GM12878 (cell line): Measurements from ENCODE around the gene SMCO1. TPM values are rescaled to one million over a fixed set of nuclear protein-coding genes. Genes with fewer than 3 reads are reported as not detected.
A peak's percentile ranks its signal among the peaks of the same experiment; 100 is the strongest.

Experiments
- ATAC-seq: fragments of 200-7000 bp; cut with Tn5 transposase; 3 replicates; pipeline ENCODE4 v1.9.1; 2020; ENCODE audit warnings: mild to moderate bottlenecking, moderate library complexity
- BruUV-seq: library from RNA; stranded (reverse); fragments of 400-500 nt; replicated peaks from 2 replicates; lab custom pipeline; 2021; lab: Mats Ljungman, UMichigan
- CTCF ChIA-PET: fragments of 300-600 bp; sonication (Branson Sonifier 250); formaldehyde crosslinking; extraction: SDS; loops from one replicate; lab custom pipeline; 2021; ENCODE audit warnings: inconsistent platforms; lab: Yijun Ruan, JAX
- POLR2A ChIA-PET: fragments of 350-600 bp; formaldehyde crosslinking; extraction: SDS; loops from one replicate; lab custom pipeline; 2021; ENCODE audit warnings: inconsistent platforms; lab: Charles Lee
- RAD21 ChIA-PET: fragments of 300-600 bp; sonication (Branson Sonifier 250); formaldehyde crosslinking; loops from one replicate; lab custom pipeline; 2023; ENCODE audit warnings: antibody characterized with exemption; ENCODE audit not compliant: unreplicated experiment; lab: Charles Lee
- SMC1A ChIA-PET: fragments of 300-600 bp; sonication (Branson Sonifier 250); formaldehyde crosslinking; loops from one replicate; lab custom pipeline; 2023; ENCODE audit not compliant: unreplicated experiment, uncharacterized antibody; lab: Charles Lee
- DNase-seq: peaks from one replicate; pipeline ENCODE4 v3.0.0-alpha.2; 2011; ENCODE audit warnings: low read depth, low spot score
- FAIRE-seq: peaks from 3 replicates; lab custom pipeline; 2011; peaks lifted over from hg19 to GRCh38; lab: Jason Lieb, UNC
- H2AFZ ChIP-seq: 2 replicates; pipeline ENCODE4 v1.6.0; 2011; ENCODE audit warnings: low read depth, low read length, control low read depth; ENCODE audit not compliant: control insufficient read depth
- H3K27ac ChIP-seq: 2 replicates; pipeline ENCODE4 v1.5.1; 2011; ENCODE audit warnings: control low read depth; ENCODE audit not compliant: control insufficient read depth, insufficient read depth
- H3K27me3 ChIP-seq, 2 experiments: replicated peaks in 1 of 2; 2 replicates each; pipeline versions ENCODE4 v1.6.0 to v1.6.1; 2011; ENCODE audit warnings: low read length in 1 of 2; ENCODE audit not compliant: control insufficient read depth in 2 of 2, insufficient read depth in 2 of 2
- H3K36me3 ChIP-seq, 2 experiments: 2 replicates each; pipeline ENCODE4 v1.5.1; 2011; ENCODE audit warnings: low read length in 1 of 2; ENCODE audit not compliant: control insufficient read depth in 2 of 2, insufficient read depth in 2 of 2
- H3K4me1 ChIP-seq: 2 replicates; pipeline ENCODE4 v1.6.1; 2011; ENCODE audit warnings: mild to moderate bottlenecking, low read length, moderate library complexity, mixed read lengths; ENCODE audit not compliant: control insufficient read depth, insufficient read depth
- H3K4me2 ChIP-seq: 2 replicates; pipeline ENCODE4 v1.6.0; 2011; ENCODE audit warnings: control low read depth; ENCODE audit not compliant: control insufficient read depth, insufficient read depth
- H3K4me3 ChIP-seq: fragments of 200-600 bp; sonication (generic); 2 replicates; pipeline ENCODE4 v1.5.1; 2016
- H3K79me2 ChIP-seq: 2 replicates; pipeline ENCODE4 v1.6.0; 2011; ENCODE audit warnings: low read length; ENCODE audit not compliant: control insufficient read depth, insufficient read depth
- H3K9ac ChIP-seq: 2 replicates; pipeline ENCODE4 v1.8.0; 2011; ENCODE audit warnings: low read length, control low read depth, mixed read lengths; ENCODE audit not compliant: control insufficient read depth, insufficient read depth
- H3K9me3 ChIP-seq: replicated peaks from 3 replicates; pipeline ENCODE4 v1.5.1; 2011; ENCODE audit warnings: mild to moderate bottlenecking, low read length; ENCODE audit not compliant: control insufficient read depth, insufficient read depth
- H4K20me1 ChIP-seq: 2 replicates; pipeline ENCODE4 v1.6.0; 2011; ENCODE audit not compliant: control insufficient read depth, insufficient read depth
- CHD4 ChIP-seq: fragments of 200-600 bp; sonication (generic); IDR thresholded peaks from 2 replicates; pipeline ENCODE4 v1.6.1; 2016; ENCODE audit warnings: mild to moderate bottlenecking
- ETV6 ChIP-seq, 2 experiments: fragments of 450-650 bp in 1 of 2; IDR thresholded peaks in 1 of 2; conservative IDR thresholded peaks in 1 of 2; 2 replicates each; pipeline ENCODE4 v1.6.1; 2014; ENCODE audit warnings: antibody characterized with exemption in 1 of 2, borderline replicate concordance in 1 of 2, low read depth in 1 of 2, mild to moderate bottlenecking in 1 of 2, moderate library complexity in 1 of 2
- HDAC2 ChIP-seq: fragments of 200-600 bp; sonication (generic); IDR thresholded peaks from 2 replicates; pipeline ENCODE4 v1.6.1; 2017
- IKZF1 ChIP-seq: fragments of 450-650 bp; conservative IDR thresholded peaks from 2 replicates; pipeline ENCODE4 v1.6.1; 2017; ENCODE audit warnings: antibody characterized with exemption, mild to moderate bottlenecking
- MEF2B ChIP-seq: fragments of 450-650 bp; IDR thresholded peaks from 2 replicates; pipeline ENCODE4 v1.6.1; 2018; ENCODE audit warnings: mild to moderate bottlenecking, moderate library complexity; ENCODE audit not compliant: partially characterized antibody, poor library complexity, severe bottlenecking
- MYC ChIP-seq: IDR thresholded peaks from 2 replicates; pipeline ENCODE4 v1.6.1; 2011; ENCODE audit warnings: mild to moderate bottlenecking, low read length, moderate library complexity, inconsistent platforms; ENCODE audit not compliant: insufficient read depth, insufficient replicate concordance, insufficient read length, severe bottlenecking
- NFXL1 ChIP-seq: fragments of 450-650 bp; IDR thresholded peaks from 2 replicates; pipeline ENCODE4 v1.6.1; 2017; ENCODE audit warnings: antibody characterized with exemption, mild to moderate bottlenecking, borderline replicate concordance
- NR2F1 ChIP-seq: fragments of 450-650 bp; conservative IDR thresholded peaks from 2 replicates; pipeline ENCODE4 v1.6.1; 2017; ENCODE audit warnings: mild to moderate bottlenecking
- STAT1 ChIP-seq: fragments of 450-650 bp; conservative IDR thresholded peaks from 2 replicates; pipeline ENCODE4 v1.6.1; 2014; ENCODE audit warnings: antibody characterized with exemption, mild to moderate bottlenecking
- YBX1 ChIP-seq: fragments of 450-650 bp; IDR thresholded peaks from 2 replicates; pipeline ENCODE4 v1.6.1; 2016; ENCODE audit warnings: antibody characterized with exemption
- WGBS: methylation state at CpG from one replicate; pipeline ENCODE4 v1.1.6; 2016; ENCODE audit warnings: low lambda C conversion rate; ENCODE audit not compliant: insufficient replicate concordance, insufficient coverage; ENCODE audit errors: missing lambda C conversion rate; 5-methylcytosine and 5-hydroxymethylcytosine counted together
- in situ Hi-C: fragments of 300-500 bp; cut with MboI; formaldehyde crosslinking; loops from 9 replicates; pipeline ENCODE4 v1.14.3; 2018; ENCODE audit warnings: mixed read lengths
- intact Hi-C: fragments of 100-400 bp; cut with micrococcal nuclease; formaldehyde crosslinking; loops from one replicate; pipeline ENCODE4 v1.14.2; 2022; ENCODE audit not compliant: unreplicated experiment
- polyA plus RNA-seq, 11 experiments: library from polyadenylated mRNA; depleted of rRNA in 4 of 11; unstranded in 6 of 11; stranded (reverse) in 5 of 11; fragments of >200 nt; fragmentation: Nextera tagmentation in 4 of 11; fragmentation: Illumina TruSeq in 1 of 11; extraction: Ambion mirVana in 4 of 11; extraction: Trizol in 1 of 11; gene quantifications; 1 replicate in 1 of 11; 2 replicates in 10 of 11; pipeline versions ENCODE4 v1.2.1 to v1.2.3, GENCODE V29; 2011 to 2016; ENCODE audit warnings: inconsistent platforms in 2 of 11, missing spikeins in 2 of 11, low read depth in 1 of 11
- total RNA-seq, 4 experiments: library from RNA; depleted of rRNA in 3 of 4; stranded (reverse); fragments of >200 nt in 3 of 4; fragmentation: Illumina TruSeq in 1 of 4; extraction: Trizol in 1 of 4; gene quantifications; 2 replicates each; pipeline versions ENCODE4 v1.2.1 to v1.2.3, GENCODE V29; 2013 to 2021
- TF ChIP-seq, protein P1 (sequence below): fragments of 450-650 bp; IDR thresholded peaks from 2 replicates; pipeline ENCODE4 v1.6.1; 2017; ENCODE audit warnings: mild to moderate bottlenecking, low read depth, inconsistent platforms; ENCODE audit not compliant: poor library complexity, severe bottlenecking
- TF ChIP-seq, protein P2 (sequence below): fragments of 450-650 bp; IDR thresholded peaks from 2 replicates; pipeline ENCODE4 v1.6.1; 2017; ENCODE audit warnings: mild to moderate bottlenecking, moderate library complexity

The SMCO1 gene
- total and polyA plus RNA-seq, 10 of the 15 experiments (the other 5 are each of a cell fraction or from before 2014, with no cell fraction given) = 0.05 TPM; not detected in 9

DNA sequence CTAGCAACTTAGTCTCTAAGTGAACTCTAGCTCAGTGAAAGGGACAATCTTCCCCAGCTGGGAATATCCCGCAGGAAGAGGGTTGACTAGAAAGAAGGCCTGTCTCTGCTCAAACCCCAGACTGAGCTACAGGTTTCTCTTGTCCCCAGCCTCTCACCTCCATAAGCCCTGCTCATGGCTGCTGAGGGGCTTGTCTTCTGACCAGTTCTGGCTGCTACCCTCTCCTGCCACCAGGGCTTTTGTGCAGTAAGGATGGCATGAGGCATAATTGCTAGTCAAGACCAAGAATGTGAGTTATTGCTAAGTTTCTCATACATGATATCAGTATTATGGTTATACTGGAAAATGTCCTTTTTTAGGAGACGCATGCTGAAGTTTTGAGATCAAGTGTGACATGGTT, 31.9 kb upstream of the SMCO1 start:
- DNase-seq (no peak), ATAC-seq (peak; percentile 35; the same call in 1 of the 3 replicates), FAIRE-seq (no peak)
- SMC1A ChIA-PET = no interaction called here
- H3K9ac ChIP-seq = no peak overlapping the region
- WGBS = 91% methylated on average over 2 of the region's 2 CpGs
- RAD21 ChIA-PET = no interaction called here
- POLR2A ChIA-PET = interaction anchor here (0.7 kb wide), 1 partner anchor 130 kb away, joined by 3 read pairs; no protein-coding TSS in a partner anchor
- no peak overlapping the region for H3K4me3 ChIP-seq
- H3K27me3 ChIP-seq = no peaks in the 10 kb centered on the region
- H4K20me1 ChIP-seq = no peaks in the 10 kb centered on the region
- H3K36me3 ChIP-seq = no peaks in the 10 kb centered on the region
- H3K27ac ChIP-seq = no peak overlapping the region
- CTCF ChIA-PET = interaction anchor here (1.4 kb wide), 1 partner anchor 11 kb away, joined by 3 read pairs; no protein-coding TSS in a partner anchor
- intact Hi-C loops (no loop called here), in situ Hi-C loops (no loop called here)
- no peaks in the 10 kb centered on the region for H3K4me1 ChIP-seq
- peaks cover 5% of the 10 kb centered on the region; the same call in 2 of the 3 replicates for H3K9me3 ChIP-seq
- no peak overlapping the region for H2AFZ ChIP-seq
- TF ChIP-seq, protein P1, sequence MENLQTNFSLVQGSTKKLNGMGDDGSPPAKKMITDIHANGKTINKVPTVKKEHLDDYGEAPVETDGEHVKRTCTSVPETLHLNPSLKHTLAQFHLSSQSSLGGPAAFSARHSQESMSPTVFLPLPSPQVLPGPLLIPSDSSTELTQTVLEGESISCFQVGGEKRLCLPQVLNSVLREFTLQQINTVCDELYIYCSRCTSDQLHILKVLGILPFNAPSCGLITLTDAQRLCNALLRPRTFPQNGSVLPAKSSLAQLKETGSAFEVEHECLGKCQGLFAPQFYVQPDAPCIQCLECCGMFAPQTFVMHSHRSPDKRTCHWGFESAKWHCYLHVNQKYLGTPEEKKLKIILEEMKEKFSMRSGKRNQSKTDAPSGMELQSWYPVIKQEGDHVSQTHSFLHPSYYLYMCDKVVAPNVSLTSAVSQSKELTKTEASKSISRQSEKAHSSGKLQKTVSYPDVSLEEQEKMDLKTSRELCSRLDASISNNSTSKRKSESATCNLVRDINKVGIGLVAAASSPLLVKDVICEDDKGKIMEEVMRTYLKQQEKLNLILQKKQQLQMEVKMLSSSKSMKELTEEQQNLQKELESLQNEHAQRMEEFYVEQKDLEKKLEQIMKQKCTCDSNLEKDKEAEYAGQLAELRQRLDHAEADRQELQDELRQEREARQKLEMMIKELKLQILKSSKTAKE = no peak
- BruUV-seq = no TSS peak
- no peak overlapping the region for H3K4me2 ChIP-seq
- H3K79me2 ChIP-seq = no peaks in the 10 kb centered on the region

DNA sequence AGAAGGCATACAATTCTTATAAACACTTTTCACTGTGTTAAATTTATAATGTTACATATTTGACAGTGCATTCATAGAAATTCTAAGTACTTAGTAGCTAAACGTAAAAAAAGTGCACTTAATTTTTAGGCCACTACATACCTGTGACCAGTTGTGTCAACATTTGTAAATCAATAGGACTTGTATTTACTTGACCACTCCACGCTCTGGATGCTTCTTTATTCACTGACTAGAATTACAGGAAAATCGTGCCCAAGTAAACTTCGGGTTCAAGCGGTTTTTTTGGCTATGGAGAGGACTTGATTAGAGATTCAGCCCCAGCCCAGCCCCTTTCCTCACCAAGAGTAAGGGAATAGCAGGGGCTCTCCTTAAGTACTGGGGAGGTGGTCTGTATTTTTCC, 31.4 kb upstream of the SMCO1 start:
- in situ Hi-C loops = no loop called here
- H3K4me1 ChIP-seq = no peaks in the 10 kb centered on the region
- H3K9ac ChIP-seq = no peak overlapping the region
- BruUV-seq = no TSS peak
- POLR2A ChIA-PET = no interaction called here
- no peaks in the 10 kb centered on the region for H3K79me2 ChIP-seq
- intact Hi-C loops = no loop called here
- ATAC-seq (no peak), FAIRE-seq (no peak), DNase-seq (no peak)
- H3K27ac ChIP-seq = no peak overlapping the region
- 82% methylated on average over 5 of the region's 5 CpGs for WGBS
- RAD21 ChIA-PET = no interaction called here
- H3K27me3 ChIP-seq = no peaks in the 10 kb centered on the region
- no peak overlapping the region for H3K4me2 ChIP-seq
- no peak overlapping the region for H3K4me3 ChIP-seq
- peaks cover 5% of the 10 kb centered on the region; the same call in 2 of the 3 replicates for H3K9me3 ChIP-seq
- CTCF ChIA-PET = no interaction called here
- no peak overlapping the region for H2AFZ ChIP-seq
- H4K20me1 ChIP-seq = no peaks in the 10 kb centered on the region
- no peaks in the 10 kb centered on the region for H3K36me3 ChIP-seq
- SMC1A ChIA-PET = no interaction called here
- TF ChIP-seq HDAC2 (no peak), ETV6 (conservative IDR thresholded peaks at IDR 0.05 in 1 of 2, IDR thresholded peaks at IDR 0.05 in 1 of 2; ENCODE audit: borderline replicate concordance in 1 of 2, low read depth in 1 of 2) (no peak), YBX1 (no peak), IKZF1 (no peak), CHD4 (no peak), STAT1 (no peak), NR2F1 (no peak), NFXL1 (no peak), MEF2B (no peak), MYC (no peak)
- TF ChIP-seq, protein P2, sequence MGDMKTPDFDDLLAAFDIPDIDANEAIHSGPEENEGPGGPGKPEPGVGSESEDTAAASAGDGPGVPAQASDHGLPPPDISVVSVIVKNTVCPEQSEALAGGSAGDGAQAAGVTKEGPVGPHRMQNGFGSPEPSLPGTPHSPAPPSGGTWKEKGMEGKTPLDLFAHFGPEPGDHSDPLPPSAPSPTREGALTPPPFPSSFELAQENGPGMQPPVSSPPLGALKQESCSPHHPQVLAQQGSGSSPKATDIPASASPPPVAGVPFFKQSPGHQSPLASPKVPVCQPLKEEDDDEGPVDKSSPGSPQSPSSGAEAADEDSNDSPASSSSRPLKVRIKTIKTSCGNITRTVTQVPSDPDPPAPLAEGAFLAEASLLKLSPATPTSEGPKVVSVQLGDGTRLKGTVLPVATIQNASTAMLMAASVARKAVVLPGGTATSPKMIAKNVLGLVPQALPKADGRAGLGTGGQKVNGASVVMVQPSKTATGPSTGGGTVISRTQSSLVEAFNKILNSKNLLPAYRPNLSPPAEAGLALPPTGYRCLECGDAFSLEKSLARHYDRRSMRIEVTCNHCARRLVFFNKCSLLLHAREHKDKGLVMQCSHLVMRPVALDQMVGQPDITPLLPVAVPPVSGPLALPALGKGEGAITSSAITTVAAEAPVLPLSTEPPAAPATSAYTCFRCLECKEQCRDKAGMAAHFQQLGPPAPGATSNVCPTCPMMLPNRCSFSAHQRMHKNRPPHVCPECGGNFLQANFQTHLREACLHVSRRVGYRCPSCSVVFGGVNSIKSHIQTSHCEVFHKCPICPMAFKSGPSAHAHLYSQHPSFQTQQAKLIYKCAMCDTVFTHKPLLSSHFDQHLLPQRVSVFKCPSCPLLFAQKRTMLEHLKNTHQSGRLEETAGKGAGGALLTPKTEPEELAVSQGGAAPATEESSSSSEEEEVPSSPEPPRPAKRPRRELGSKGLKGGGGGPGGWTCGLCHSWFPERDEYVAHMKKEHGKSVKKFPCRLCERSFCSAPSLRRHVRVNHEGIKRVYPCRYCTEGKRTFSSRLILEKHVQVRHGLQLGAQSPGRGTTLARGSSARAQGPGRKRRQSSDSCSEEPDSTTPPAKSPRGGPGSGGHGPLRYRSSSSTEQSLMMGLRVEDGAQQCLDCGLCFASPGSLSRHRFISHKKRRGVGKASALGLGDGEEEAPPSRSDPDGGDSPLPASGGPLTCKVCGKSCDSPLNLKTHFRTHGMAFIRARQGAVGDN = no peak
